Measurements from ENCODE around the gene WFDC5.
A peak's percentile ranks its signal among the peaks of the same experiment; 100 is the strongest.
"Not testable (repeated sequence)": the region's sequence is repeated elsewhere in the genome, so short reads cannot be mapped to it uniquely, and the experiment has no call there.

Gene WFDC5

GRCh38 chr20:45153147-45153546, 38.2 kb upstream of the WFDC5 start:
- TF ChIP-seq, protein P1, sequence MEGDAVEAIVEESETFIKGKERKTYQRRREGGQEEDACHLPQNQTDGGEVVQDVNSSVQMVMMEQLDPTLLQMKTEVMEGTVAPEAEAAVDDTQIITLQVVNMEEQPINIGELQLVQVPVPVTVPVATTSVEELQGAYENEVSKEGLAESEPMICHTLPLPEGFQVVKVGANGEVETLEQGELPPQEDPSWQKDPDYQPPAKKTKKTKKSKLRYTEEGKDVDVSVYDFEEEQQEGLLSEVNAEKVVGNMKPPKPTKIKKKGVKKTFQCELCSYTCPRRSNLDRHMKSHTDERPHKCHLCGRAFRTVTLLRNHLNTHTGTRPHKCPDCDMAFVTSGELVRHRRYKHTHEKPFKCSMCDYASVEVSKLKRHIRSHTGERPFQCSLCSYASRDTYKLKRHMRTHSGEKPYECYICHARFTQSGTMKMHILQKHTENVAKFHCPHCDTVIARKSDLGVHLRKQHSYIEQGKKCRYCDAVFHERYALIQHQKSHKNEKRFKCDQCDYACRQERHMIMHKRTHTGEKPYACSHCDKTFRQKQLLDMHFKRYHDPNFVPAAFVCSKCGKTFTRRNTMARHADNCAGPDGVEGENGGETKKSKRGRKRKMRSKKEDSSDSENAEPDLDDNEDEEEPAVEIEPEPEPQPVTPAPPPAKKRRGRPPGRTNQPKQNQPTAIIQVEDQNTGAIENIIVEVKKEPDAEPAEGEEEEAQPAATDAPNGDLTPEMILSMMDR (IDR thresholded peaks at IDR 0.05; ENCODE audit: insufficient read depth, low read depth, low read length, missing control alignments), result no peak
- H3K4me3 ChIP-seq (ENCODE audit: low read length), result no peak overlapping the region
- no peak for DNase-seq (ENCODE audit: low read depth)

GRCh38 chr20:45152405-45152804, 37.4 kb upstream of the WFDC5 start:
- TF ChIP-seq, protein P1 (IDR thresholded peaks at IDR 0.05; ENCODE audit: insufficient read depth, low read depth, low read length, missing control alignments), result no peak

DNA sequence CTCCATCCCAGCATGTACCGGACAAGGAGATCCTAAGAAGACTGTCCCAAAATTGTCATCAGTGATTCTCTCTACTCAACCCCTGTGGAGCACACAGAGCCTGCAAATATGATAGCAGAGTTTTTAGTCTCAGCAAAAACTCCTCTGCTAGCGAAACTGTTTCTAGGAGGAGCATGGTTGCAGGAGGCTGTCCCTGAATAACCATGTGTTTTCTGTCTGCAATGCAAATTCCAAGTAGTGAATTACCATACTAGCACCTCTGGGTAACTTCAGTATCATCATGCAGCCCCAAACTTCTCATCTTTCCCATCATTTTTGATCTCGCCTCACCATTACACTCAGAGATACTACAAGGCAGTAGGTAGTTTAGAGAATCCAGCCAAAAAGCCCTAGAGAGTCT, 34.1 kb upstream of the WFDC5 start:
- TF ChIP-seq, protein P1 (IDR thresholded peaks at IDR 0.05; ENCODE audit: insufficient read depth, low read depth, low read length, missing control alignments), result no peak
- no peak for DNase-seq (ENCODE audit: low read depth)
- H3K4me3 ChIP-seq (ENCODE audit: low read length), result no peak overlapping the region

More at GRCh38 chr20:45152405-45152804, 37.4 kb upstream of the WFDC5 start:
- no peak overlapping the region for H3K4me3 ChIP-seq (ENCODE audit: low read length)
- DNase-seq (ENCODE audit: low read depth), result no peak

DNA sequence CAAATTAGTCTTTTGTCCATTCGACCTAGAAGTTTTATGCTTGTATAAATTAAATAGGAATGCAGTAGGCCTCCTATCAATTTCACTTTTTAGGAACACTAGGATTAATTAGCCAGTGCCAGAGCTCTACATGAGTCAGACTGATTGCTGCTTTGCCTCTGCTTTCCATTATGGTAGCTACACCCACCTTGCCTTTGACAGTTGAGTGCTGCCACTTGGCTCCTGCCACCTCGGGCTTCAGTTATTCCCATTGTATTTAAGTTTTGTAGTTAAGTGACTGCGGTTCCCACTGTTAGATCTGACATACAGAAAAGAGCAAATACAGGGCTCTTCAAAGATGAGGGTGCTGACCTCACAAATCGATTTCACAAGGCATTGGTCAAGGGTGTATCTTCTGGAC, 25.9 kb upstream of the WFDC5 start:
- no peak overlapping the region for H3K4me3 ChIP-seq (ENCODE audit: low read length)
- TF ChIP-seq, protein P1 (IDR thresholded peaks at IDR 0.05; ENCODE audit: insufficient read depth, low read depth, low read length, missing control alignments), result no peak
- DNase-seq (ENCODE audit: low read depth), result no peak

DNA sequence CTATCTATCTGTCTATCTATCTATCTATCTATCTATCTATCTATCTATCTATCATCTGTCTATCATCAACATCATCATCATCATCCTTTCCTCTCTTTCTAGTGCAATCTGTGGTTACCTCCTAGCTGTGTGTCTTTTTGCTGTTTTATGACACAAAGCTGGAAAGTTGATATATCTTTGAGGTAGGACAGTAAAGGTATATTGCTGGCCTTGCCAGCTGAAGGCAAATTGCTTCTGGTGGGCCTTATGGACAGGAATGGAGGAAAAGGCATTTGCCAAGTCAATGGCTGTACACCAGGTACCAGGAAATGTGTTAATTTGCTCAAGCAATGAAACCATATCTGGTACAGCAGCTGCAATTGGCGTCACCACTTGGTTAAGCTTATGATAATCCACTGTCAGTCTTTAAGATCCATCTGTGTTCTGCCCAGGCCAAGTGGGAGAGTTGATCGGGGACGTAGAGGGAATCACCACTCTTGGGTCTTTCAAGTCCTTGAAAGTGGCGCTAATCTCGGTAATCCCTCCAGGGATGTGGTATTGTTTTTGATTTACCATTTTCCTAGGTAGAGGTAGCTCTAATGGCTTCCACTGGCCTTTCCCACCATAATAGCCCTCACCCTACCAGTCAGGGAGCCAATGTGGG, 24.9 kb upstream of the WFDC5 start:
- not testable (repeated sequence) for DNase-seq (ENCODE audit: low read depth); H3K4me3 ChIP-seq (ENCODE audit: low read length)

DNA sequence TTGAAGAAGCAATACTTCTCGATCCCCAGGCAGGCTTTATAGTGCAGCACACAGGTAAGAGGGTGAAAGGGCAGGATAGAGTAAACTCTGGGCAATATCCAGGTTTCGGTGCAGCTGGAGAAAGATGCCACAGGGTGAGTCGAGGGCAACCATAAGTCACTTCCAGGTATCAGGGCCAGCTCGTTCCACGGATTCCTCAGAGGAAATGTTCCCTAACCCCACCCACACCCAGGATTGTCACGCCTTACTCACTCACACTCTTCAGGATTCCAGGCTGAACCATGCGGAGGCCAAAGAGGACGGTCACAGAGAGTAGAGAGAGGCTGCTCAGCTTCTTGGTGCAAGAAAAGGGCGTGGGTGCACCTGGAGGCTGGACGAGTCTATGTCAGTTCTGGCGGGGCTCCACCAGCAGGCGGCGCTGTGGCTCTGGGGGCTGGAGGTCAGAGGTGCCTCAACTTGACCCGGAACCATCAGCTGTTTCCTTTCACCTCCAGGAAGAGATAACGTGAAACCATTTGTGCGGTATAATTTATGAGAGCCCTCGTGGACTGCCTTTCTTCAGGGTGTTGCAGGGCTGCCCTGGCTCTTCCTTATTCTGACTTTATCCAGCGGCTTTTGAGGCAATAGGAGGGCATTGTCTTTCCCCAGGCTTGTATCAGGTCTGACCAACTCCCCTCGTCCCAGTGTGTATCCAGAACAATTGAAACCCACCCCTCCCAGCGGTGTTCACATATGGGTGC, 23.8 kb upstream of the WFDC5 start:
- TF ChIP-seq, protein P1 (IDR thresholded peaks at IDR 0.05; ENCODE audit: insufficient read depth, low read depth, low read length, missing control alignments), result peak; percentile 86
- peak; percentile 84 for DNase-seq (ENCODE audit: low read depth)
- H3K4me3 ChIP-seq (ENCODE audit: low read length), result no peak overlapping the region

- TF ChIP-seq, protein P1 (IDR thresholded peaks at IDR 0.05; ENCODE audit: insufficient read depth, low read depth, low read length, missing control alignments), result no peak
- DNase-seq (ENCODE audit: low read depth), result peak; percentile 53
- no peak overlapping the region for H3K4me3 ChIP-seq (ENCODE audit: low read length)
These were observed 21.9 kb upstream of the WFDC5 start for GRCh38 chr20:45136911-45137310.

Measured in epithelial cell of esophagus (primary cell).